ENCODE results near the gene ZSCAN1. TPM values are rescaled to one million over a fixed set of nuclear protein-coding genes. Genes with fewer than 3 reads are reported as not detected.

Gene ZSCAN1
- total RNA-seq, 2 donors from 2014 or later: not detected

DNA sequence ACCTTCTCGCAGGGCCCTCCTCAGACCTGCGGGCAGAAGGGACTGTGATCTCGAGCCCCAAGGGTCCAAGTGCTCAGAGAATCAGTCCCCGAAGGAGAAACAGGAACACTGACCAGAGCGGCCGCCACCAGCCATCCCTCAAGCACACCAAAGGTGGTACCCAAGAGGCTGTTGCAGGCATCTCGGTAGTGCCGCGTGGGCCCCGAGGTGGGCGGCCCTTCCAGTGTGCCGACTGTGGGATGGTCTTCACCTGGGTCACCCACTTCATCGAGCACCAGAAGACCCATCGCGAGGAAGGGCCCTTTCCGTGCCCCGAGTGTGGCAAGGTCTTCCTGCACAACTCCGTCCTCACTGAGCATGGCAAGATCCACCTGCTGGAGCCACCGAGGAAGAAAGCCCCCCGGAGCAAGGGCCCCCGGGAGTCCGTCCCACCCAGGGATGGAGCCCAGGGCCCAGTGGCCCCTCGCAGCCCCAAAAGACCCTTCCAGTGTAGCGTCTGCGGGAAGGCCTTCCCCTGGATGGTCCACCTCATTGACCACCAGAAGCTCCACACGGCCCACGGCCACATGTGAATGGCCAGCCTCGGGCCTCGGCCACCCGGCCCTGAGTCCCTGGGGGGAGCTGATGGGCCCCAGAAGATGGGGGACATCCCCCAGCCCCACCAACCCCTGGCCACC, 19.8 kb downstream of the ZSCAN1 start:
- DNase-seq (ENCODE audit: low spot score): no peak
- no peak overlapping the region for H3K27ac ChIP-seq
- H3K27me3 ChIP-seq: no peaks in the 10 kb centered on the region
- TF ChIP-seq CTCF (IDR thresholded peaks at IDR 0.05): no peak
- H3K4me1 ChIP-seq: peaks cover 0 to 2% of the 10 kb centered on the region in 2 donors
- H3K4me3 ChIP-seq: no peak overlapping the region
- H3K36me3 ChIP-seq: no peaks in the 10 kb centered on the region
- peaks cover 0 to 16% of the 10 kb centered on the region in 2 donors for H3K9me3 ChIP-seq

GRCh38 chr19:58054901-58055874, 21.4 kb downstream of the ZSCAN1 start:
- TF ChIP-seq CTCF (IDR thresholded peaks at IDR 0.05): peak in 1 of 2 donors; percentile 62
- H3K27ac ChIP-seq: peak overlapping the region; percentile 72 to 87
- H3K9me3 ChIP-seq: peaks cover 0 to 4% of the 10 kb centered on the region in 2 donors
- peak overlapping the region; percentile 39 to 50 for H3K4me3 ChIP-seq
- DNase-seq (ENCODE audit: low spot score): peak; percentile 60
- peaks cover 0 to 13% of the 10 kb centered on the region in 2 donors for H3K4me1 ChIP-seq
- no peaks in the 10 kb centered on the region for H3K36me3 ChIP-seq
- no peaks in the 10 kb centered on the region for H3K27me3 ChIP-seq

DNA sequence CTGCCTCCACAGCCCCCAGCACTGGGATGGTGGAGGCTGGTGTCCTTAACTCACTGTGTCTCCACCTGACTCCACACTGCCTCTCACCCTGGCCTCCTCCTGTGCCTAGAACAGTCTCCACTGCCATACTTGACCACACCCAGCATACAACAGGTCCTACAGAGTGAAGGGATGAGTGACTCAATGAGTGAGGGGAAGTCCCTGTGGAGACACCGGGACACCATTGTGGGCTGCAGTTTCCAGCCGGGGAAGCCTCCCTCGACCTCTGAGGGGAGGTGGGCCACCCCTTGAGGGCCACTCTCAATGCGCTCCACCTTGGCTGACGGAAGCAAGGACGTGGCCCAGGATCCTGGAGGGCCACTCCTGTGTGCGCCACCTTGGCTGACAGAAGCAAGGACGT, 22.4 kb downstream of the ZSCAN1 start:
- TF ChIP-seq CTCF (IDR thresholded peaks at IDR 0.05): no peak

GRCh38 chr19:58056861-58057260, 23.0 kb downstream of the ZSCAN1 start:
- H3K4me3 ChIP-seq: no peak overlapping the region
- no peaks in the 10 kb centered on the region for H3K36me3 ChIP-seq
- no peak overlapping the region for H3K27ac ChIP-seq
- no peak for TF ChIP-seq CTCF (IDR thresholded peaks at IDR 0.05)
- H3K9me3 ChIP-seq: peaks cover 0 to 4% of the 10 kb centered on the region in 2 donors
- DNase-seq (ENCODE audit: low spot score): no peak
- H3K4me1 ChIP-seq: peaks cover 0 to 13% of the 10 kb centered on the region in 2 donors
- no peaks in the 10 kb centered on the region for H3K27me3 ChIP-seq

More for the DNA sequence above, 22.4 kb downstream of the ZSCAN1 start:
- DNase-seq (ENCODE audit: low spot score): no peak
- Histone ChIP-seq H3K9me3 (peaks cover 0 to 4% of the 10 kb centered on the region in 2 donors), H3K27ac (no peak overlapping the region), H3K36me3 (no peaks in the 10 kb centered on the region), H3K27me3 (no peaks in the 10 kb centered on the region), H3K4me3 (no peak overlapping the region), H3K4me1 (peaks cover 0 to 13% of the 10 kb centered on the region in 2 donors)

- Histone ChIP-seq H3K4me1 (peaks cover 0 to 13% of the 10 kb centered on the region in 2 donors), H3K4me3 (peak overlapping the region in 1 of 2 donors; percentile 75), H3K27me3 (no peaks in the 10 kb centered on the region), H3K9me3 (peaks cover 0 to 4% of the 10 kb centered on the region in 2 donors), H3K36me3 (no peaks in the 10 kb centered on the region), H3K27ac (peak overlapping the region; percentile 93 to 97)
- no peak for TF ChIP-seq CTCF (IDR thresholded peaks at IDR 0.05)
- DNase-seq (ENCODE audit: low spot score): no peak
These were observed 24.6 kb downstream of the ZSCAN1 start for GRCh38 chr19:58058467-58058866.

Data from right atrium auricular region (tissue), 2 donors.